GM10248 (cell line): ENCODE data around the gene CADM1.

Experiments used
- CTCF ChIA-PET: fragments of 300-600 bp; sonication (Branson Sonifier 250); formaldehyde crosslinking; extraction: SDS; loops from one replicate; lab custom pipeline; 2021; ENCODE audit warnings: antibody characterized with exemption; lab: Yijun Ruan, JAX
- POLR2A ChIA-PET: fragments of 350-650 bp; sonication (Branson Sonifier 250); formaldehyde crosslinking; extraction: SDS; loops from one replicate; lab custom pipeline; 2020; ENCODE audit warnings: antibody characterized with exemption; lab: Yijun Ruan, JAX
- DNase-seq: peaks from one replicate; pipeline ENCODE4 v3.0.0; 2012; ENCODE audit errors: extremely low spot score
- TF ChIP-seq, protein P1 (sequence below): IDR thresholded peaks from 2 replicates; pipeline ENCODE4 v1.5.1; 2012; ENCODE audit warnings: mild to moderate bottlenecking, low read depth; ENCODE audit errors: extremely low read depth, missing control alignments, control extremely low read depth

Gene CADM1

DNA sequence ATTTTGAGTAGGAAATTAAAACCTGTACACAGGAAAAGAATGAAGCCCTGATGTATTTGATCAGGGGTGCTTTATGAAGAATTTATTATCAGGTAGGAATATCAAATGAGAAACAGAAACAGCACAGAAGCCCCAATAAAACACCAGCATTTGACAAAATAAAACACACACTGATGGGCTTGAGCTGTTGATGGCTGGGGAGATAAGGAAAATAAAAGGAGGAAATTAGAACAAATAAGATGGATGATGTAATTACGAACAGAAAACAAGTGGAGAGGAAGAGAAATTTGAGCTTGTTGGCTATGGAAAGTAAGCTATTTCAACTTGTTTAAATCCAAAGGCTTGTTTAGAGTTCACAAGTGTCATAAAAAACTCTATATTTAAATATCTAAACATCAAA lies 213.7 kb downstream of the CADM1 start:
- CTCF ChIA-PET = interaction anchor here (0.8 to 1.3 kb wide), 2 partner anchors 10 to 74 kb away, joined by 3 read pairs; no protein-coding TSS in a partner anchor
- TF ChIP-seq, protein P1, sequence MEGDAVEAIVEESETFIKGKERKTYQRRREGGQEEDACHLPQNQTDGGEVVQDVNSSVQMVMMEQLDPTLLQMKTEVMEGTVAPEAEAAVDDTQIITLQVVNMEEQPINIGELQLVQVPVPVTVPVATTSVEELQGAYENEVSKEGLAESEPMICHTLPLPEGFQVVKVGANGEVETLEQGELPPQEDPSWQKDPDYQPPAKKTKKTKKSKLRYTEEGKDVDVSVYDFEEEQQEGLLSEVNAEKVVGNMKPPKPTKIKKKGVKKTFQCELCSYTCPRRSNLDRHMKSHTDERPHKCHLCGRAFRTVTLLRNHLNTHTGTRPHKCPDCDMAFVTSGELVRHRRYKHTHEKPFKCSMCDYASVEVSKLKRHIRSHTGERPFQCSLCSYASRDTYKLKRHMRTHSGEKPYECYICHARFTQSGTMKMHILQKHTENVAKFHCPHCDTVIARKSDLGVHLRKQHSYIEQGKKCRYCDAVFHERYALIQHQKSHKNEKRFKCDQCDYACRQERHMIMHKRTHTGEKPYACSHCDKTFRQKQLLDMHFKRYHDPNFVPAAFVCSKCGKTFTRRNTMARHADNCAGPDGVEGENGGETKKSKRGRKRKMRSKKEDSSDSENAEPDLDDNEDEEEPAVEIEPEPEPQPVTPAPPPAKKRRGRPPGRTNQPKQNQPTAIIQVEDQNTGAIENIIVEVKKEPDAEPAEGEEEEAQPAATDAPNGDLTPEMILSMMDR = no peak
- POLR2A ChIA-PET = no interaction called here
- no peak for DNase-seq

DNA sequence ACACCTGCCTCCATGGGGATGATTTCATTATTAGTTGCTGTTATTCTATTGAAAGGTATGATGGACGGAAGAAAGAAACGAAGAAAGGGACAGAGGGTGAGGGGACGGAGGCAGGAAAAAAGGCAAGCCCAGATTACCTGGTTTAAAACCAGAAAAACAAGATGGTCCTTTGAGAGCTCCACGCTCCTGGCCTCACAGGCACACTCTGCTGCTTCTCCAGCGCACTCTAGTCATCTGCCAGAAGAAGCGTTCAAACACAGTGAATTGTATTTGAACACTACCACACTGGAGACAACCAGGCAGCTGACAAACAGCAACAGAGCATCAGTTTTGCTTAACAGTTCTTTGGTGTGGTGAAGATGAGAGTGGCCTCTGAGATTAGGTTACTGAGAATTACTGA lies 216.9 kb downstream of the CADM1 start:
- TF ChIP-seq, protein P1 = no peak
- CTCF ChIA-PET = no interaction called here
- no peak for DNase-seq
- POLR2A ChIA-PET = no interaction called here

DNA sequence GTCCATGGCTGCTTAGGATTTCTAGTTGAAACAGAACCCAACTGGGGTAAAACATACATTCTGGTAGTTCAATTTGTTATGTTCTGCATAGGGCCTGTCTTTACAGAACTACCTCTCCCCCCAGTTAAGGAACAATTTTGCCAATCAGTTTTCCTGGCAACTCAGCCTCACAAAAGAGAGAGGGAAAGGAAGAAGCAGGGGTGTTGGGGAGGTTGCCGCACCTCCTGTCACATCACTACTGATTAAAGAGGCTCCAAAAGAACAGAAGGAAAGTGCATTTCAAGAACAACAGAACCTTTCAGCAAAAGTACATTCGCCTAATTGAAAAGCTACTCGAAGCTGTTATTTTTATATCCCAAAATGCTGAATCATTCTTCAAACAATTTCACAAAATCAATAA lies 217.6 kb downstream of the CADM1 start:
- CTCF ChIA-PET = no interaction called here
- POLR2A ChIA-PET = no interaction called here
- DNase-seq = no peak
- TF ChIP-seq, protein P1 = no peak

DNA sequence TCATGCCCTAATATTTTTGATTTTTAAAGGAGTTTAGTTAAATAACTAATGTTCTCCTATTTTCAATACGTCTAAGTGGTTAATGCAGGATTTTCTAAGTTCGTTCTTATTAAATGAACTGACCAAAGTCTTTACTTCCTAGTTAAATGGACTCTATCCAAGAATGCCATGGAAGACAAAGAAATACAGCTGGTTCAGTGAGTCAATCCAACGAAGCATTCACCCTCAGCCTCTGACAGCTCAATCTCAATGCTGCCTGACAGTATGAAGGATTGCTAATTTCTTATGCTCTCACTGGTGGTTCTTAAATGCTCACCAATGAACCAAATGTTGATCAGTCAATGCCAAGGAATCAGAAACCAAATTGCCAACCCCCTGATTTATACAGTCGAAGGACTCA lies 219.4 kb downstream of the CADM1 start:
- POLR2A ChIA-PET = no interaction called here
- CTCF ChIA-PET = interaction anchor here (1.1 kb wide), 1 partner anchor 24 kb away, joined by 4 read pairs; no protein-coding TSS in a partner anchor
- DNase-seq = no peak
- TF ChIP-seq, protein P1 = no peak

DNA sequence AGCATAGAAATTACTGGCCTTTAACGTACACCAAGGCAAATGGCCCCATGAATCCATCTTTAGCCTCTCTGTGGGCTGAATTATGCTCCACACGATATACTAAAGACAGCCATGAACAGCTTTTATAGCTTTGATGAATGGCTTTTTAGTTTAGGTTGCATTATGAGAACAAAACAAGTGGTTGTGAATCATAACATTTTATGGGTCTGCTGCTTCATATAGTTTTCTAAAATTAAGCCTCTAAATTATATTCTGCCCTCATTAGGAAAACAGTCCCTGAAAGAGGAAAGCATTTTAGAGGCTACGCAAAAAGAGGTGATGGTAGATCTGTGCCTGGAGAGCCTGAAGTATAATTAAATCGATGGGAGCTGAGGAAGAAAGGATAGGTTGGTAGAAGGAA lies 221.3 kb downstream of the CADM1 start:
- TF ChIP-seq, protein P1 = no peak
- ChIA-PET CTCF (interaction anchor here (2.3 kb wide), 1 partner anchor 9 kb away, joined by 11 read pairs; no protein-coding TSS in a partner anchor), POLR2A (no interaction called here)
- no peak for DNase-seq

DNA sequence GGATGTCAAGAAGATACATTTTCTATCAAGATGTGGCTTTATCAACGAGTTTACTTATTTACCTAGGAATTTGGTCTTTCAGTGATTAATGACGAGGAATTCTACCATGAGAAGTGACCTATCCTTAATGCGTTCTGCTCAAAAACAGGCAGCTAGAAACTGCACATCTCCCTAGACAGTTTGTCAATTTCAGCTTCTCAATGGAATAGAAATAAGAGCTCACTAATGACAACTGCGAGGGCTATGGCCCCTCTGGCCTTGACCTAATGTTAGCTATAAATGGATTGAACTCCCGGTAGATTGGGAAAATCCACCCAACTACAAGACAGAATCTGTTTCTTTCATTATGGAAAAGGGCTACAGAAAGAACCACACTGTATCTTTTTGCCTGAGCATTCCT lies 223.4 kb downstream of the CADM1 start:
- CTCF ChIA-PET = interaction anchor here (1.6 to 2.7 kb wide), 3 partner anchors 11 to 13 kb away, joined by 5 to 10 read pairs (median 5); no protein-coding TSS in a partner anchor
- POLR2A ChIA-PET = no interaction called here
- no peak for DNase-seq
- TF ChIP-seq, protein P1 = no peak
